Measurements from ENCODE around the gene RNASET2. TPM values are rescaled to one million over a fixed set of nuclear protein-coding genes. Genes with fewer than 3 reads are reported as not detected.
A peak's percentile ranks its signal among the peaks of the same experiment; 100 is the strongest.

Gene RNASET2
- total RNA-seq, 1 experiment from 2014 or later = 10.3 TPM

GRCh38 chr6:166957087-166957804 is 896 bp upstream of the RNASET2 start:
- intact Hi-C loops (cut with micrococcal nuclease) = no loop called here
- ChIA-PET POLR2A (interaction anchor here (0.7 to 2.5 kb wide), 7 partner anchors 24 to 331 kb away, joined by 3 to 9 read pairs (median 4); partner anchors contain the start of gene CEP43), CTCF (interaction anchor here (0.7 to 1.5 kb wide), 5 partner anchors 32 to 183 kb away, joined by 3 to 5 read pairs (median 4); no protein-coding TSS in a partner anchor)
- H3K4me3 Mint-ChIP-seq (ENCODE audit: unreplicated experiment) = peak overlapping the region; percentile 72
- H3K4me1 Mint-ChIP-seq (ENCODE audit: insufficient read depth, unreplicated experiment) = peaks cover 5% of the 10 kb centered on the region
- TF ChIP-seq CTCF (IDR thresholded peaks at IDR 0.05; ENCODE audit: unreplicated experiment) = no peak
- DNase-seq (ENCODE audit: unreplicated experiment) = no peak
- no peaks in the 10 kb centered on the region for H3K27me3 Mint-ChIP-seq (ENCODE audit: insufficient read depth, unreplicated experiment)
- H3K27ac Mint-ChIP-seq (ENCODE audit: low read depth, unreplicated experiment) = no peak overlapping the region
- H3K36me3 Mint-ChIP-seq (ENCODE audit: insufficient read depth, unreplicated experiment) = no peaks in the 10 kb centered on the region
- H3K9me3 Mint-ChIP-seq (ENCODE audit: unreplicated experiment) = no peaks in the 10 kb centered on the region
- no TSS peak for BruUV-seq (replicated peaks)

- H3K36me3 Mint-ChIP-seq (ENCODE audit: insufficient read depth, unreplicated experiment) = no peaks in the 10 kb centered on the region
- no TSS peak for BruUV-seq (replicated peaks)
- no peaks in the 10 kb centered on the region for H3K27me3 Mint-ChIP-seq (ENCODE audit: insufficient read depth, unreplicated experiment)
- DNase-seq (ENCODE audit: unreplicated experiment) = no peak
- no peak for TF ChIP-seq CTCF (IDR thresholded peaks at IDR 0.05; ENCODE audit: unreplicated experiment)
- peak overlapping the region; percentile 72 for H3K4me3 Mint-ChIP-seq (ENCODE audit: unreplicated experiment)
- peaks cover 7% of the 10 kb centered on the region for H3K4me1 Mint-ChIP-seq (ENCODE audit: insufficient read depth, unreplicated experiment)
- no peak overlapping the region for H3K27ac Mint-ChIP-seq (ENCODE audit: low read depth, unreplicated experiment)
- ChIA-PET CTCF (interaction anchor here (1.0 to 1.5 kb wide), 3 partner anchors 33 to 41 kb away, joined by 3 to 5 read pairs (median 4); no protein-coding TSS in a partner anchor), POLR2A (interaction anchor here (0.8 to 2.5 kb wide), 11 partner anchors 19 to 363 kb away, joined by 3 to 9 read pairs (median 4); partner anchors contain the start of gene CEP43)
- intact Hi-C loops (cut with micrococcal nuclease) = no loop called here
- no peaks in the 10 kb centered on the region for H3K9me3 Mint-ChIP-seq (ENCODE audit: unreplicated experiment)
Observed at GRCh38 chr6:166955865-166956443, 396 bp downstream of the RNASET2 start.

- peak overlapping the region; percentile 72 for H3K4me3 Mint-ChIP-seq (ENCODE audit: unreplicated experiment)
- no peaks in the 10 kb centered on the region for H3K9me3 Mint-ChIP-seq (ENCODE audit: unreplicated experiment)
- no peaks in the 10 kb centered on the region for H3K36me3 Mint-ChIP-seq (ENCODE audit: insufficient read depth, unreplicated experiment)
- POLR2A ChIA-PET = interaction anchor here (1.1 to 2.5 kb wide), 7 partner anchors 19 to 363 kb away, joined by 3 to 9 read pairs (median 4); partner anchors contain the start of gene CEP43
- H3K4me1 Mint-ChIP-seq (ENCODE audit: insufficient read depth, unreplicated experiment) = peaks cover 13% of the 10 kb centered on the region
- CTCF ChIA-PET = interaction anchor here (0.5 kb wide), 1 partner anchor 9 kb away, joined by 3 read pairs; no protein-coding TSS in a partner anchor
- TF ChIP-seq CTCF (IDR thresholded peaks at IDR 0.05; ENCODE audit: unreplicated experiment) = no peak
- intact Hi-C loops (cut with micrococcal nuclease) = no loop called here
- BruUV-seq (replicated peaks) = no TSS peak
- H3K27ac Mint-ChIP-seq (ENCODE audit: low read depth, unreplicated experiment) = no peak overlapping the region
- H3K27me3 Mint-ChIP-seq (ENCODE audit: insufficient read depth, unreplicated experiment) = no peaks in the 10 kb centered on the region
- no peak for DNase-seq (ENCODE audit: unreplicated experiment)
Observed at GRCh38 chr6:166955121-166955864, 1.1 kb downstream of the RNASET2 start.

Data from MCF 10A (cell line).